SH-SY5Y (cell line): ENCODE measurements around the gene ACAN.

ENCODE experiments used
- GATA2 ChIP-seq: IDR thresholded peaks from 2 replicates; pipeline ENCODE4 v1.6.1; 2011; ENCODE audit warnings: mild to moderate bottlenecking, low read depth, low read length
- GATA3 ChIP-seq: IDR thresholded peaks from 2 replicates; pipeline ENCODE4 v1.6.1; 2011; ENCODE audit warnings: low read depth, mild to moderate bottlenecking, low read length, moderate library complexity

DNA sequence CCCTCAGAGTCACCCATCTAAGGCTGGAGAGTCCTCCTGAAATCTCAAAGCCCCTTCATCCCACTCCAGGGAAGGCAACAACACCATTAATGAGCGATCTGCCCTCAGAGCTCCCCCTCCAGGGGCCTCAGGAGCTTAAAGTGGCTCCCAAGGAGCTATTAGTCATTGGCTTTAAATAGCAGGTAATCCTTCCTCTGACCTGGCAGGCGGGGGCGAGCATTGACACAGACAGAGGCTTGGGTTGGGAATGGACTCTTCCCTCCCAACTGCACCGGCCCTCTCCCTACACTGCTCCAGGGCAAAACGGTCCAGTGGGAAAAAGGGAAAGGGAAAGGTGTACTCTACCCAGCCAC is 108.5 kb downstream of the ACAN start:
- TF ChIP-seq GATA2 (no peak), GATA3 (no peak)
